Measurements from ENCODE around the gene DNAH8.

DNAH8 gene

GRCh38 chr6:39008737-39009136 is 293.6 kb downstream of the DNAH8 start:
- Mint-ChIP-seq H3K4me3 (no peak overlapping the region), H3K27ac (no peak overlapping the region), H3K4me1 (ENCODE audit: low read depth) (no peaks in the 10 kb centered on the region), H3K9me3 (no peaks in the 10 kb centered on the region), H3K36me3 (ENCODE audit: low read depth) (no peaks in the 10 kb centered on the region), H3K27me3 (peaks cover 62% of the 10 kb centered on the region)

GRCh38 chr6:39009476-39009875 is 294.4 kb downstream of the DNAH8 start:
- no peak overlapping the region for H3K27ac Mint-ChIP-seq
- H3K9me3 Mint-ChIP-seq: no peaks in the 10 kb centered on the region
- no peaks in the 10 kb centered on the region for H3K4me1 Mint-ChIP-seq (ENCODE audit: low read depth)
- no peak overlapping the region for H3K4me3 Mint-ChIP-seq
- no peaks in the 10 kb centered on the region for H3K36me3 Mint-ChIP-seq (ENCODE audit: low read depth)
- peaks cover 63% of the 10 kb centered on the region for H3K27me3 Mint-ChIP-seq

GRCh38 chr6:39016839-39017546 is 301.9 kb downstream of the DNAH8 start:
- Mint-ChIP-seq H3K27me3 (peaks cover 25% of the 10 kb centered on the region), H3K27ac (no peak overlapping the region), H3K36me3 (ENCODE audit: low read depth) (no peaks in the 10 kb centered on the region), H3K4me3 (no peak overlapping the region), H3K4me1 (ENCODE audit: low read depth) (no peaks in the 10 kb centered on the region), H3K9me3 (peaks cover 6% of the 10 kb centered on the region)

- H3K27ac Mint-ChIP-seq: no peak overlapping the region
- H3K9me3 Mint-ChIP-seq: peaks cover 6% of the 10 kb centered on the region
- H3K4me1 Mint-ChIP-seq (ENCODE audit: low read depth): no peaks in the 10 kb centered on the region
- H3K27me3 Mint-ChIP-seq: peaks cover 20% of the 10 kb centered on the region
- no peaks in the 10 kb centered on the region for H3K36me3 Mint-ChIP-seq (ENCODE audit: low read depth)
- no peak overlapping the region for H3K4me3 Mint-ChIP-seq
Observed at GRCh38 chr6:39017547-39017880, 302.4 kb downstream of the DNAH8 start.

- peaks cover 17% of the 10 kb centered on the region for H3K27me3 Mint-ChIP-seq
- no peaks in the 10 kb centered on the region for H3K4me1 Mint-ChIP-seq (ENCODE audit: low read depth)
- peaks cover 6% of the 10 kb centered on the region for H3K9me3 Mint-ChIP-seq
- H3K27ac Mint-ChIP-seq: no peak overlapping the region
- no peak overlapping the region for H3K4me3 Mint-ChIP-seq
- no peaks in the 10 kb centered on the region for H3K36me3 Mint-ChIP-seq (ENCODE audit: low read depth)
Observed at GRCh38 chr6:39018103-39018502, 303.0 kb downstream of the DNAH8 start.

- Mint-ChIP-seq H3K27ac (no peak overlapping the region), H3K27me3 (peaks cover 15% of the 10 kb centered on the region), H3K36me3 (ENCODE audit: low read depth) (no peaks in the 10 kb centered on the region), H3K4me3 (no peak overlapping the region), H3K9me3 (peaks cover 6% of the 10 kb centered on the region), H3K4me1 (ENCODE audit: low read depth) (no peaks in the 10 kb centered on the region)
Observed at GRCh38 chr6:39020136-39020535, 305.0 kb downstream of the DNAH8 start.

GRCh38 chr6:39021041-39021440 is 305.9 kb downstream of the DNAH8 start:
- no peak overlapping the region for H3K27ac Mint-ChIP-seq
- no peaks in the 10 kb centered on the region for H3K36me3 Mint-ChIP-seq (ENCODE audit: low read depth)
- H3K27me3 Mint-ChIP-seq: peaks cover 11% of the 10 kb centered on the region
- H3K4me3 Mint-ChIP-seq: no peak overlapping the region
- H3K9me3 Mint-ChIP-seq: no peaks in the 10 kb centered on the region
- H3K4me1 Mint-ChIP-seq (ENCODE audit: low read depth): no peaks in the 10 kb centered on the region

- Mint-ChIP-seq H3K36me3 (ENCODE audit: low read depth) (no peaks in the 10 kb centered on the region), H3K4me3 (no peak overlapping the region), H3K27ac (no peak overlapping the region)
Observed at GRCh38 chr6:39021779-39022178, 306.7 kb downstream of the DNAH8 start.

GRCh38 chr6:39026175-39026574 is 311.1 kb downstream of the DNAH8 start:
- Mint-ChIP-seq H3K27me3 (peaks cover 36% of the 10 kb centered on the region), H3K9me3 (no peaks in the 10 kb centered on the region), H3K27ac (no peak overlapping the region), H3K4me1 (ENCODE audit: low read depth) (no peaks in the 10 kb centered on the region), H3K4me3 (no peak overlapping the region), H3K36me3 (ENCODE audit: low read depth) (no peaks in the 10 kb centered on the region)

More at GRCh38 chr6:39021779-39022178, 306.7 kb downstream of the DNAH8 start:
- Mint-ChIP-seq H3K27me3 (peaks cover 18% of the 10 kb centered on the region), H3K9me3 (no peaks in the 10 kb centered on the region), H3K4me1 (ENCODE audit: low read depth) (no peaks in the 10 kb centered on the region)

GRCh38 chr6:39029156-39030011 is 314.3 kb downstream of the DNAH8 start:
- Mint-ChIP-seq H3K9me3 (no peaks in the 10 kb centered on the region), H3K36me3 (ENCODE audit: low read depth) (no peaks in the 10 kb centered on the region), H3K27ac (no peak overlapping the region), H3K4me3 (no peak overlapping the region), H3K27me3 (peaks cover 62% of the 10 kb centered on the region), H3K4me1 (ENCODE audit: low read depth) (no peaks in the 10 kb centered on the region)

- H3K36me3 Mint-ChIP-seq (ENCODE audit: low read depth): no peaks in the 10 kb centered on the region
- peaks cover 76% of the 10 kb centered on the region for H3K27me3 Mint-ChIP-seq
- H3K27ac Mint-ChIP-seq: no peak overlapping the region
- no peak overlapping the region for H3K4me3 Mint-ChIP-seq
- no peaks in the 10 kb centered on the region for H3K9me3 Mint-ChIP-seq
- peaks cover 15% of the 10 kb centered on the region for H3K4me1 Mint-ChIP-seq (ENCODE audit: low read depth)
Observed at GRCh38 chr6:39035681-39036080, 320.6 kb downstream of the DNAH8 start.

- Mint-ChIP-seq H3K36me3 (ENCODE audit: low read depth) (no peaks in the 10 kb centered on the region), H3K9me3 (no peaks in the 10 kb centered on the region), H3K4me3 (no peak overlapping the region), H3K27ac (no peak overlapping the region), H3K27me3 (peaks cover 71% of the 10 kb centered on the region), H3K4me1 (ENCODE audit: low read depth) (peaks cover 19% of the 10 kb centered on the region)
Observed at GRCh38 chr6:39037082-39037508, 322.0 kb downstream of the DNAH8 start.

- Mint-ChIP-seq H3K4me3 (no peak overlapping the region), H3K9me3 (no peaks in the 10 kb centered on the region), H3K27ac (no peak overlapping the region), H3K27me3 (peaks cover 65% of the 10 kb centered on the region), H3K36me3 (ENCODE audit: low read depth) (no peaks in the 10 kb centered on the region), H3K4me1 (ENCODE audit: low read depth) (peaks cover 19% of the 10 kb centered on the region)
Observed at GRCh38 chr6:39037707-39038106, 322.6 kb downstream of the DNAH8 start.

GRCh38 chr6:39040080-39040673 is 325.1 kb downstream of the DNAH8 start:
- no peaks in the 10 kb centered on the region for H3K36me3 Mint-ChIP-seq (ENCODE audit: low read depth)
- H3K9me3 Mint-ChIP-seq: no peaks in the 10 kb centered on the region
- H3K4me3 Mint-ChIP-seq: no peak overlapping the region
- H3K27ac Mint-ChIP-seq: no peak overlapping the region
- peaks cover 19% of the 10 kb centered on the region for H3K4me1 Mint-ChIP-seq (ENCODE audit: low read depth)
- peaks cover 41% of the 10 kb centered on the region for H3K27me3 Mint-ChIP-seq

GRCh38 chr6:39041072-39041471 is 326.0 kb downstream of the DNAH8 start:
- H3K27me3 Mint-ChIP-seq: peaks cover 37% of the 10 kb centered on the region
- H3K9me3 Mint-ChIP-seq: no peaks in the 10 kb centered on the region
- H3K4me1 Mint-ChIP-seq (ENCODE audit: low read depth): peaks cover 19% of the 10 kb centered on the region
- no peaks in the 10 kb centered on the region for H3K36me3 Mint-ChIP-seq (ENCODE audit: low read depth)
- no peak overlapping the region for H3K27ac Mint-ChIP-seq
- no peak overlapping the region for H3K4me3 Mint-ChIP-seq
